ENCODE results near the gene PDXP. TPM values are rescaled to one million over a fixed set of nuclear protein-coding genes. Genes with fewer than 3 reads are reported as not detected.

The PDXP gene
- total RNA-seq, 2 experiments from 2014 or later: 1.5 TPM

DNA sequence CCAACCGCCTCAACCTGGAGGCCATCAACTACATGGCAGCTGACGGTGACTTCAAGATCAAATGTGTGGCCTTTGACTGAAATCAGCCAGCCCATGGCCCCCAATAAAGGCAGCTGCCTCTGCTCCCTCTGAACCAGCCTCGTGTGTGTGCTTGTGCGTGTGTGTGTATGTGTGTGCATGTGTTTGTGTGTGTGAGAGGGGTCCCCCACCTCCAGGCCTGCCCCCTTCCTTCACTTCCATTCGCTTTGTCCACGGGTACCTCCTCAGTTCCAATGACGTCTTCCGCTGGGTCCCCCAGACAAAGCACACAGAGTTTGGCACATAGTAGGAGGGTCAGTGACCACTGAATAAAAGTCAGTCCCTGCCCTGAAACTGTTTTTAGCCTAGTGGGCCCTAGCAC, 21.1 kb downstream of the PDXP start:
- H3K4me3 ChIP-seq (ENCODE audit: low read length): no peak overlapping the region
- ChIA-PET POLR2A (interaction anchor here (1.1 to 7.1 kb wide), 5 partner anchors 13 to 46 kb away, joined by 3 to 42 read pairs (median 4); partner anchors contain the start of gene PDXP), CTCF (interaction anchor here (4.5 to 12.8 kb wide), 2 partner anchors 20 to 38 kb away, joined by 63 to 171 read pairs; partner anchors contain the start of genes PDXP and SH3BP1)
- H3K4me3 Mint-ChIP-seq: peak overlapping the region; percentile 45
- peaks cover 44% of the 10 kb centered on the region for H3K4me1 ChIP-seq (ENCODE audit: insufficient read depth, low read length)
- no peaks in the 10 kb centered on the region for H3K27me3 ChIP-seq (ENCODE audit: control insufficient read depth in 1 of 2, insufficient read depth in 2 of 2, low read length in 2 of 2)
- no peak overlapping the region for H3K27ac ChIP-seq (ENCODE audit: low read depth in 1 of 2, low read length in 2 of 2)
- TF ChIP-seq, protein P1, sequence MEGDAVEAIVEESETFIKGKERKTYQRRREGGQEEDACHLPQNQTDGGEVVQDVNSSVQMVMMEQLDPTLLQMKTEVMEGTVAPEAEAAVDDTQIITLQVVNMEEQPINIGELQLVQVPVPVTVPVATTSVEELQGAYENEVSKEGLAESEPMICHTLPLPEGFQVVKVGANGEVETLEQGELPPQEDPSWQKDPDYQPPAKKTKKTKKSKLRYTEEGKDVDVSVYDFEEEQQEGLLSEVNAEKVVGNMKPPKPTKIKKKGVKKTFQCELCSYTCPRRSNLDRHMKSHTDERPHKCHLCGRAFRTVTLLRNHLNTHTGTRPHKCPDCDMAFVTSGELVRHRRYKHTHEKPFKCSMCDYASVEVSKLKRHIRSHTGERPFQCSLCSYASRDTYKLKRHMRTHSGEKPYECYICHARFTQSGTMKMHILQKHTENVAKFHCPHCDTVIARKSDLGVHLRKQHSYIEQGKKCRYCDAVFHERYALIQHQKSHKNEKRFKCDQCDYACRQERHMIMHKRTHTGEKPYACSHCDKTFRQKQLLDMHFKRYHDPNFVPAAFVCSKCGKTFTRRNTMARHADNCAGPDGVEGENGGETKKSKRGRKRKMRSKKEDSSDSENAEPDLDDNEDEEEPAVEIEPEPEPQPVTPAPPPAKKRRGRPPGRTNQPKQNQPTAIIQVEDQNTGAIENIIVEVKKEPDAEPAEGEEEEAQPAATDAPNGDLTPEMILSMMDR (IDR thresholded peaks at IDR 0.05): no peak
- no peaks in the 10 kb centered on the region for H3K9me3 Mint-ChIP-seq
- intact Hi-C loops (cut with DNase I, micrococcal nuclease): loop anchor here in 1 of 2 experiments (10.0 kb wide), 1 partner anchor 195 kb away; the partner anchor contains the start of gene MFNG
- DNase-seq (no peak), ATAC-seq (ENCODE audit: poor library complexity) (no peak)
- H3K27me3 Mint-ChIP-seq: no peaks in the 10 kb centered on the region
- H3K36me3 ChIP-seq (ENCODE audit: insufficient read depth, low read length): peaks cover 5% of the 10 kb centered on the region
- peaks cover 0 to 4% of the 10 kb centered on the region in 2 experiments for H3K9me3 ChIP-seq (ENCODE audit: control insufficient read depth in 1 of 2, insufficient read depth in 1 of 2, low read length in 2 of 2)
- peaks cover 35% of the 10 kb centered on the region for H3K4me1 Mint-ChIP-seq (ENCODE audit: low read depth)
- H3K27ac Mint-ChIP-seq: peak overlapping the region; percentile 73
- H3K36me3 Mint-ChIP-seq (ENCODE audit: low read depth): peaks cover 9% of the 10 kb centered on the region

DNA sequence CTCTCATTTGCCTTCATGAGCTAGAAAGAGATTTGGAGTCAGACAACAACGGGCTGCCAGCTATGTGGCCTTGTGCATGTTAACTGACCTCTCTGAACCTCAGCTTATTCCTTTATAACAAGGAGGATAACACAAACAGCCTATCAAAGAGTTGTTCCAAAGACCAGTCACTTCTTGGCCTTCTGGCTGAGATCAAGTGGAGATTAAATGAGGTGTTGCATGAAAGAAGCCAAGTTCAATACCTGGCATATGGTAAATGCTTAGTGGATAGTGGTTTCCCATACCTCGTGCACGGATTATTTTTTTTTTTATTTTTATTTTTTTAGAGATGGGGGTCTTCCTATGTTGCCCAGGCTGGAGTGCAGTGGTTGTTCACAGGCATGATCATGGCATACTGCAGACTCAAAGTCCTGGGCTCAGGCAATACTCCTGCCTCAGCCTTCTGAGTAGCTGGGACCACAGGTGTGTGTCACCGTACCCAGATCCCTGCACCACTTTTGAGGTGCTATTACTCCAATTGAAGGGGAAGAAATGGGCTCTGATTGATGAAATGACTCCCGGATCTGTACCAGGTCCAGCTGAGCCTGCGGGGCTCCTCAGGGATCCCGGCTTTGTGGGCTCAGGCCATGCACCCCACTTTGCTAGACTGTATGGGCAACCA, 21.8 kb downstream of the PDXP start:
- peaks cover 38% of the 10 kb centered on the region for H3K4me1 ChIP-seq (ENCODE audit: insufficient read depth, low read length)
- no peak overlapping the region for H3K4me3 ChIP-seq (ENCODE audit: low read length)
- H3K9me3 Mint-ChIP-seq: no peaks in the 10 kb centered on the region
- POLR2A ChIA-PET: interaction anchor here (1.0 to 3.7 kb wide), 10 partner anchors 8 to 72 kb away, joined by 3 to 25 read pairs (median 8); partner anchors contain the start of genes GGA1 and PDXP
- no peak overlapping the region for H3K27ac ChIP-seq (ENCODE audit: low read depth in 1 of 2, low read length in 2 of 2)
- H3K4me3 Mint-ChIP-seq: peak overlapping the region; percentile 45
- peaks cover 28% of the 10 kb centered on the region for H3K4me1 Mint-ChIP-seq (ENCODE audit: low read depth)
- peaks cover 0 to 4% of the 10 kb centered on the region in 2 experiments for H3K9me3 ChIP-seq (ENCODE audit: control insufficient read depth in 1 of 2, insufficient read depth in 1 of 2, low read length in 2 of 2)
- CTCF ChIA-PET: interaction anchor here (1.0 to 12.8 kb wide), 7 partner anchors 9 to 55 kb away, joined by 3 to 171 read pairs (median 5); partner anchors contain the start of genes PDXP and SH3BP1
- H3K36me3 ChIP-seq (ENCODE audit: insufficient read depth, low read length): peaks cover 5% of the 10 kb centered on the region
- DNase-seq (no peak), ATAC-seq (ENCODE audit: poor library complexity) (no peak)
- no peaks in the 10 kb centered on the region for H3K27me3 Mint-ChIP-seq
- H3K36me3 Mint-ChIP-seq (ENCODE audit: low read depth): peaks cover 9% of the 10 kb centered on the region
- no peaks in the 10 kb centered on the region for H3K27me3 ChIP-seq (ENCODE audit: control insufficient read depth in 1 of 2, insufficient read depth in 2 of 2, low read length in 2 of 2)
- TF ChIP-seq, protein P1 (IDR thresholded peaks at IDR 0.05): no peak
- intact Hi-C loops (cut with DNase I, micrococcal nuclease): loop anchor here in 1 of 2 experiments (10.0 kb wide), 1 partner anchor 196 kb away; the partner anchor contains the start of gene MFNG
- peak overlapping the region; percentile 79 for H3K27ac Mint-ChIP-seq

- intact Hi-C loops (cut with DNase I, micrococcal nuclease): loop anchor here (1.0 to 10.0 kb wide), 4 partner anchors 20 to 196 kb away; partner anchors contain the start of gene MFNG (in 1 of the 2)
- Mint-ChIP-seq H3K9me3 (no peaks in the 10 kb centered on the region), H3K4me1 (ENCODE audit: low read depth) (peaks cover 31% of the 10 kb centered on the region), H3K27ac (peak overlapping the region; percentile 79), H3K36me3 (ENCODE audit: low read depth) (peaks cover 11% of the 10 kb centered on the region), H3K27me3 (no peaks in the 10 kb centered on the region), H3K4me3 (no peak overlapping the region)
- peaks cover 38% of the 10 kb centered on the region for H3K4me1 ChIP-seq (ENCODE audit: insufficient read depth, low read length)
- no peak overlapping the region for H3K4me3 ChIP-seq (ENCODE audit: low read length)
- CTCF ChIA-PET: interaction anchor here (0.6 to 12.8 kb wide), 15 partner anchors 10 to 88 kb away, joined by 3 to 171 read pairs (median 5); partner anchors contain the start of genes GGA1, PDXP and SH3BP1
- ATAC-seq (ENCODE audit: poor library complexity) (no peak), DNase-seq (no peak)
- peaks cover 5% of the 10 kb centered on the region for H3K36me3 ChIP-seq (ENCODE audit: insufficient read depth, low read length)
- POLR2A ChIA-PET: interaction anchor here (1.0 to 3.7 kb wide), 12 partner anchors 9 to 74 kb away, joined by 3 to 25 read pairs (median 5); partner anchors contain the start of genes GGA1 and PDXP
- H3K27me3 ChIP-seq (ENCODE audit: control insufficient read depth in 1 of 2, insufficient read depth in 2 of 2, low read length in 2 of 2): no peaks in the 10 kb centered on the region
- no peak overlapping the region for H3K27ac ChIP-seq (ENCODE audit: low read depth in 1 of 2, low read length in 2 of 2)
- H3K9me3 ChIP-seq (ENCODE audit: control insufficient read depth in 1 of 2, insufficient read depth in 1 of 2, low read length in 2 of 2): peaks cover 0 to 4% of the 10 kb centered on the region in 2 experiments
- TF ChIP-seq, protein P1 (IDR thresholded peaks at IDR 0.05): no peak
Measured at GRCh38 chr22:37681001-37681424, 22.5 kb downstream of the PDXP start.
